Activated T-helper 2 cell treated with anti-CD3 and anti-CD28 coated beads, Interferon-gamma antibody, Interleukin-2, Interleukin-4, amounts not matched to agents 10 μg/mL and 5 μg/mL and 100 μg/mL, durations not matched to agents 14 hours and 24 hours and 36 hours (primary cell): Measurements from ENCODE around the gene SYNDIG1. TPM values are rescaled to one million over a fixed set of nuclear protein-coding genes. Genes with fewer than 3 reads are reported as not detected.

Source experiments
- DNase-seq: peaks from one replicate; pipeline ENCODE4 v3.0.0; 2021; ENCODE audit warnings: low spot score
- H3K27ac Mint-ChIP-seq: one replicate; pipeline ENCODE4 v1.8.0; 2021; ENCODE audit warnings: mixed read lengths
- H3K27me3 Mint-ChIP-seq: one replicate; pipeline ENCODE4 v1.8.0; 2021; ENCODE audit warnings: low read depth, mixed read lengths
- H3K36me3 Mint-ChIP-seq: one replicate; pipeline ENCODE4 v1.8.0; 2021; ENCODE audit warnings: low read depth, mixed read lengths
- H3K4me1 Mint-ChIP-seq: one replicate; pipeline ENCODE4 v1.8.0; 2021; ENCODE audit warnings: low read depth, mixed read lengths
- H3K4me3 Mint-ChIP-seq: one replicate; pipeline ENCODE4 v1.8.0; 2021; ENCODE audit warnings: low read depth, mild to moderate bottlenecking, moderate library complexity, mixed read lengths
- H3K9me3 Mint-ChIP-seq: one replicate; pipeline ENCODE4 v1.8.0; 2021; ENCODE audit warnings: mixed read lengths
- intact Hi-C: fragments of 100-400 bp; cut with micrococcal nuclease; formaldehyde crosslinking; loops from one replicate; pipeline ENCODE4 v1.15.1; 2023
- total RNA-seq: library from RNA; stranded (reverse); gene quantifications from 2 replicates; pipeline ENCODE4 v1.2.3, GENCODE V29; 2022

Gene SYNDIG1
- total RNA-seq, 1 donor from 2014 or later: not detected

DNA sequence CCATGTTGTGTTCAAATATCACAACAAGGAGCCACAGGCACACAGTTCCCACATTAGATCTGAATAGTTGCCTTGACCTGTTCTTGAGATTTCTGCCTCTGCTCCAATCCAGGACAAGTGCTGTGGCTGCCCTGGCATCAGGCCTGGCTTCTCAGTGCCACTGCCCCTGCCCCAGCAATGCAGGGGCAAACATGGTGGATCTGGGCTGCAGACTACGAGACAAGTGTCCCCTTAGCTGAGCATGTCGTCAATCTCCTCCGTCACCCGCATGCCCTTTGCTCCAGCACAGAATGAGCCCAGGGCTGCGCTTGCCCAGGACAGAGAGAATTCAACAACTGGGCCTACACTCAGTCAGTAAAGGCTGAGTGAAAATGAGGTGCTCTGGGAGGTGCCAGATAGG, 201.6 kb downstream of the SYNDIG1 start:
- no peak overlapping the region for H3K4me3 Mint-ChIP-seq
- H3K27me3 Mint-ChIP-seq: no peaks in the 10 kb centered on the region
- H3K4me1 Mint-ChIP-seq: no peaks in the 10 kb centered on the region
- no peak for DNase-seq
- intact Hi-C loops: no loop called here
- H3K9me3 Mint-ChIP-seq: no peaks in the 10 kb centered on the region
- H3K36me3 Mint-ChIP-seq: no peaks in the 10 kb centered on the region
- H3K27ac Mint-ChIP-seq: no peak overlapping the region

- H3K9me3 Mint-ChIP-seq: no peaks in the 10 kb centered on the region
- no peak for DNase-seq
- H3K4me3 Mint-ChIP-seq: no peak overlapping the region
- no peak overlapping the region for H3K27ac Mint-ChIP-seq
- intact Hi-C loops: no loop called here
- H3K27me3 Mint-ChIP-seq: no peaks in the 10 kb centered on the region
- H3K36me3 Mint-ChIP-seq: no peaks in the 10 kb centered on the region
- no peaks in the 10 kb centered on the region for H3K4me1 Mint-ChIP-seq
Measured at GRCh38 chr20:24672181-24672880, 202.9 kb downstream of the SYNDIG1 start.

- Mint-ChIP-seq H3K36me3 (no peaks in the 10 kb centered on the region), H3K27me3 (no peaks in the 10 kb centered on the region), H3K4me3 (no peak overlapping the region), H3K9me3 (no peaks in the 10 kb centered on the region), H3K4me1 (no peaks in the 10 kb centered on the region), H3K27ac (no peak overlapping the region)
- intact Hi-C loops: no loop called here
- no peak for DNase-seq
Measured at GRCh38 chr20:24672886-24673677, 203.7 kb downstream of the SYNDIG1 start.

GRCh38 chr20:24673678-24674570, 204.5 kb downstream of the SYNDIG1 start:
- no peaks in the 10 kb centered on the region for H3K4me1 Mint-ChIP-seq
- no peak overlapping the region for H3K27ac Mint-ChIP-seq
- no peak overlapping the region for H3K4me3 Mint-ChIP-seq
- no peaks in the 10 kb centered on the region for H3K9me3 Mint-ChIP-seq
- no peaks in the 10 kb centered on the region for H3K36me3 Mint-ChIP-seq
- DNase-seq: no peak
- intact Hi-C loops: no loop called here
- H3K27me3 Mint-ChIP-seq: no peaks in the 10 kb centered on the region

GRCh38 chr20:24674921-24675605, 205.6 kb downstream of the SYNDIG1 start:
- no peak overlapping the region for H3K4me3 Mint-ChIP-seq
- no peaks in the 10 kb centered on the region for H3K4me1 Mint-ChIP-seq
- no peaks in the 10 kb centered on the region for H3K36me3 Mint-ChIP-seq
- H3K27me3 Mint-ChIP-seq: no peaks in the 10 kb centered on the region
- intact Hi-C loops: no loop called here
- H3K9me3 Mint-ChIP-seq: no peaks in the 10 kb centered on the region
- no peak overlapping the region for H3K27ac Mint-ChIP-seq
- DNase-seq: no peak

DNA sequence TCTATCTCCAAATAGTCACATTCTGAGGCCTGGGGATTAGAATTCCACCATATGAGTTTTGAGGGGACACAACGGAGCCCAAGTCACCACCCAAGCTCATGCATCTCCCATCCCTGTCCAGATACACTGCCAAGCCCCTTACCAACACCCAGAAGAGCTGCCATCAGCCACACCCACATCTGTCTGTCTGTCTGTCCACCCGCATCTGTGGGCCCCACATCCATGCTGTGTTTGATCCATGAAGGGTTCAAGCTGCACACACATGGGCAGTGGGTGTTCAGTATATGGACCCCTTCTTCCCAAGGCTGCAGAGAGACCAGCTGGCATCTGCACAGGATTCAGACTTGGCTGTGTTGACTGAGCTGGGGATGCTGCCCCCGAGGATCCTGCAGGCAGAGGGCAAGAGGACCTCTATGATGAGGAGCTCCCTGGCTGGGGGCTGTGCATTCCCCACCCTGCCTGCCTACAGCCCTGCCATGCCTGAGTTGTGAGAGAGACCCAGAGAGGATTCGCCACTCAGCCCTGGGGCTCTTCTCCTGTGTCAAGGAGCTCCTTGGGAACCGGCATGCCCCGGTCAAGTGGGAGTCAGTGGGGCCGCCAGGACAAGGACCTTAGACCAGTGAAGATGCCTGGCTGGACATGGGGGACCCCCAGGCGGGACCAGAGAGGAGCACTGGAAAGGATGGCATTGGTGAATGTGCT, 206.4 kb downstream of the SYNDIG1 start:
- H3K36me3 Mint-ChIP-seq: no peaks in the 10 kb centered on the region
- H3K4me3 Mint-ChIP-seq: no peak overlapping the region
- no peak for DNase-seq
- H3K9me3 Mint-ChIP-seq: no peaks in the 10 kb centered on the region
- H3K27me3 Mint-ChIP-seq: no peaks in the 10 kb centered on the region
- intact Hi-C loops: no loop called here
- no peak overlapping the region for H3K27ac Mint-ChIP-seq
- no peaks in the 10 kb centered on the region for H3K4me1 Mint-ChIP-seq

- H3K27ac Mint-ChIP-seq: no peak overlapping the region
- no peaks in the 10 kb centered on the region for H3K9me3 Mint-ChIP-seq
- H3K4me1 Mint-ChIP-seq: no peaks in the 10 kb centered on the region
- H3K27me3 Mint-ChIP-seq: no peaks in the 10 kb centered on the region
- intact Hi-C loops: no loop called here
- no peak for DNase-seq
- H3K4me3 Mint-ChIP-seq: no peak overlapping the region
- H3K36me3 Mint-ChIP-seq: no peaks in the 10 kb centered on the region
Measured at GRCh38 chr20:24676353-24676977, 207.0 kb downstream of the SYNDIG1 start.

DNA sequence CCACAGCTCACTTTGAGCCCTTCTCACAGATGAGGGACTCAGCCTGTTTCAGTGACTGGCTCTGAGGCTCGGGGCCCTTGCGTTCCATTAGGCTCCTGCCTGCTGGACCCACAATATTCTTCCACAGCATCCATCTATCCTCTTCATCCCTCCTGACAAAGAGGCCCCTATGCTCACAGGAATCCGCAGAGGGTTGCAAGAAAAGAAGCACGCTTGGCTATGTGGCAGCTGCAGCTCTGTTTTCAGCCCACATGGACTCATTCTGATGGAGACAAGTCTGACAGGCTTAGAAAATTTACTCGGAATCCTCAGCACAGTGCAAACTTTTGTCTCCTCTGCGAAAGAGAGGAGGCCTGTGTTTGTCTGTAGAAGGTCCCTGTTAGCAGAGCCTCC, 207.5 kb downstream of the SYNDIG1 start:
- no peak for DNase-seq
- no peaks in the 10 kb centered on the region for H3K4me1 Mint-ChIP-seq
- no peak overlapping the region for H3K4me3 Mint-ChIP-seq
- no peak overlapping the region for H3K27ac Mint-ChIP-seq
- intact Hi-C loops: no loop called here
- H3K27me3 Mint-ChIP-seq: no peaks in the 10 kb centered on the region
- H3K9me3 Mint-ChIP-seq: no peaks in the 10 kb centered on the region
- no peaks in the 10 kb centered on the region for H3K36me3 Mint-ChIP-seq

GRCh38 chr20:24677626-24678315, 208.3 kb downstream of the SYNDIG1 start:
- Mint-ChIP-seq H3K27me3 (no peaks in the 10 kb centered on the region), H3K4me1 (no peaks in the 10 kb centered on the region), H3K36me3 (no peaks in the 10 kb centered on the region), H3K9me3 (no peaks in the 10 kb centered on the region), H3K27ac (no peak overlapping the region), H3K4me3 (no peak overlapping the region)
- intact Hi-C loops: no loop called here
- no peak for DNase-seq

DNA sequence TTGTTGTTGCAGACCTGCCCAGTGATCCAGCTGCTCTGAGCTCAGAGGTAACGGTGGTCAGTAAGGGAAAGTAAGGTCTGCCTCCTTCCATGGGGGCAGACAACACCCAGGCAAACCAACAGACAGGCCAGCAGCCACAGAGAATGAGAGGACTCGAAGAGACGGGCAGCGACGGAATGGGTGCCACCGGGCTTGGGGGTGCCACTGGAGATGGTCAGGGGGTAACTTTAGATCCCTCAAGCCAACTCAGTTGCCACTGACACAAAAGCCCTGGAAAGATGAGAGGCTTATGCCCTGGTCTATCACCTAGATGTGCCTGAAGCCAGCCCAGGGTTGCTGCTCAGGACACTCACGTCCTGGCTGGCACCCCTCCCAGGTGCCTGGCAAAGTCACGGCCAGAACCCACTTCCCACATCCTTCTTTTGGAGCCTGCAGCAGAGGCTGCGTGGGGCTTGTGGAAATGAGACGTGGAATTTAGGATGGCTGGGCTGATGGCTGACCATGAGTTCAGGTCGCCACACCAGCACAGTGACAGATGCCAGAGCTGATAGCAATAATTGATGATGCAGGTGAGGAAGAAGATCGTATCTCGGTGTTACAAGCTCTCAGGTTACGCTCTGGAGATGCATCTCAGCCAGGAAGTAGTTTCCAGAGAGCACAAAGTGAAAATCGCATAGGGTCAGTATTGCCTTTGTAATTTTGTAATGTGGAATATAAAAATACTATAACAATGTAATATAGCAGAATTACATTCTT, 209.1 kb downstream of the SYNDIG1 start:
- Mint-ChIP-seq H3K27me3 (no peaks in the 10 kb centered on the region), H3K36me3 (no peaks in the 10 kb centered on the region), H3K9me3 (no peaks in the 10 kb centered on the region), H3K4me1 (no peaks in the 10 kb centered on the region), H3K4me3 (no peak overlapping the region), H3K27ac (no peak overlapping the region)
- intact Hi-C loops: no loop called here
- DNase-seq: no peak
